ENCODE data around the gene MARK1. TPM values are rescaled to one million over a fixed set of nuclear protein-coding genes. Genes with fewer than 3 reads are reported as not detected.

MARK1 gene
- total and polyA plus RNA-seq, 2 experiments from 2014 or later = 11.1 to 13.6 TPM

DNA sequence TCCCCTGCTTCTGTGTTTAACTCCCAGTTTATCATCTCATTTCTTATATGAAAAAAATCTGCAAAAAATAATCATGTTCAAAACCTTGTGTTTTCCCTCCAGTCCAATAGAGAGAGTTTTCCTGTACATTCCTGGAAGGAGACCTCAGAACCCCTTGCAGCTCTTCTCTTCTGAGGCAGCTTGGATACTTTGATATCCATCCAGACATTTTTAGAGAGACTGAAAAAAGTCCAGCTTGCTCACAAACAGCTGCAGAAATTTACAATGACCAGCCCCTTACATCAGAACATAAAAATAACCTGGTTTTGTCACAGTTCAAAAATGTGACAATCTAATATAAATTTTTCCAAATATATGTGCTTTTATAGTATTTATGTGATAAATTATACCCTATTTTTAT lies 88.9 kb downstream of the MARK1 start (continued):
- TF ChIP-seq POLR2AphosphoS5 (IDR thresholded peaks at IDR 0.05; ENCODE audit: low read depth) = no peak
- no peak for TF ChIP-seq STAT1 (IDR thresholded peaks at IDR 0.05; ENCODE audit: unreplicated experiment)
- TF ChIP-seq, protein P1, sequence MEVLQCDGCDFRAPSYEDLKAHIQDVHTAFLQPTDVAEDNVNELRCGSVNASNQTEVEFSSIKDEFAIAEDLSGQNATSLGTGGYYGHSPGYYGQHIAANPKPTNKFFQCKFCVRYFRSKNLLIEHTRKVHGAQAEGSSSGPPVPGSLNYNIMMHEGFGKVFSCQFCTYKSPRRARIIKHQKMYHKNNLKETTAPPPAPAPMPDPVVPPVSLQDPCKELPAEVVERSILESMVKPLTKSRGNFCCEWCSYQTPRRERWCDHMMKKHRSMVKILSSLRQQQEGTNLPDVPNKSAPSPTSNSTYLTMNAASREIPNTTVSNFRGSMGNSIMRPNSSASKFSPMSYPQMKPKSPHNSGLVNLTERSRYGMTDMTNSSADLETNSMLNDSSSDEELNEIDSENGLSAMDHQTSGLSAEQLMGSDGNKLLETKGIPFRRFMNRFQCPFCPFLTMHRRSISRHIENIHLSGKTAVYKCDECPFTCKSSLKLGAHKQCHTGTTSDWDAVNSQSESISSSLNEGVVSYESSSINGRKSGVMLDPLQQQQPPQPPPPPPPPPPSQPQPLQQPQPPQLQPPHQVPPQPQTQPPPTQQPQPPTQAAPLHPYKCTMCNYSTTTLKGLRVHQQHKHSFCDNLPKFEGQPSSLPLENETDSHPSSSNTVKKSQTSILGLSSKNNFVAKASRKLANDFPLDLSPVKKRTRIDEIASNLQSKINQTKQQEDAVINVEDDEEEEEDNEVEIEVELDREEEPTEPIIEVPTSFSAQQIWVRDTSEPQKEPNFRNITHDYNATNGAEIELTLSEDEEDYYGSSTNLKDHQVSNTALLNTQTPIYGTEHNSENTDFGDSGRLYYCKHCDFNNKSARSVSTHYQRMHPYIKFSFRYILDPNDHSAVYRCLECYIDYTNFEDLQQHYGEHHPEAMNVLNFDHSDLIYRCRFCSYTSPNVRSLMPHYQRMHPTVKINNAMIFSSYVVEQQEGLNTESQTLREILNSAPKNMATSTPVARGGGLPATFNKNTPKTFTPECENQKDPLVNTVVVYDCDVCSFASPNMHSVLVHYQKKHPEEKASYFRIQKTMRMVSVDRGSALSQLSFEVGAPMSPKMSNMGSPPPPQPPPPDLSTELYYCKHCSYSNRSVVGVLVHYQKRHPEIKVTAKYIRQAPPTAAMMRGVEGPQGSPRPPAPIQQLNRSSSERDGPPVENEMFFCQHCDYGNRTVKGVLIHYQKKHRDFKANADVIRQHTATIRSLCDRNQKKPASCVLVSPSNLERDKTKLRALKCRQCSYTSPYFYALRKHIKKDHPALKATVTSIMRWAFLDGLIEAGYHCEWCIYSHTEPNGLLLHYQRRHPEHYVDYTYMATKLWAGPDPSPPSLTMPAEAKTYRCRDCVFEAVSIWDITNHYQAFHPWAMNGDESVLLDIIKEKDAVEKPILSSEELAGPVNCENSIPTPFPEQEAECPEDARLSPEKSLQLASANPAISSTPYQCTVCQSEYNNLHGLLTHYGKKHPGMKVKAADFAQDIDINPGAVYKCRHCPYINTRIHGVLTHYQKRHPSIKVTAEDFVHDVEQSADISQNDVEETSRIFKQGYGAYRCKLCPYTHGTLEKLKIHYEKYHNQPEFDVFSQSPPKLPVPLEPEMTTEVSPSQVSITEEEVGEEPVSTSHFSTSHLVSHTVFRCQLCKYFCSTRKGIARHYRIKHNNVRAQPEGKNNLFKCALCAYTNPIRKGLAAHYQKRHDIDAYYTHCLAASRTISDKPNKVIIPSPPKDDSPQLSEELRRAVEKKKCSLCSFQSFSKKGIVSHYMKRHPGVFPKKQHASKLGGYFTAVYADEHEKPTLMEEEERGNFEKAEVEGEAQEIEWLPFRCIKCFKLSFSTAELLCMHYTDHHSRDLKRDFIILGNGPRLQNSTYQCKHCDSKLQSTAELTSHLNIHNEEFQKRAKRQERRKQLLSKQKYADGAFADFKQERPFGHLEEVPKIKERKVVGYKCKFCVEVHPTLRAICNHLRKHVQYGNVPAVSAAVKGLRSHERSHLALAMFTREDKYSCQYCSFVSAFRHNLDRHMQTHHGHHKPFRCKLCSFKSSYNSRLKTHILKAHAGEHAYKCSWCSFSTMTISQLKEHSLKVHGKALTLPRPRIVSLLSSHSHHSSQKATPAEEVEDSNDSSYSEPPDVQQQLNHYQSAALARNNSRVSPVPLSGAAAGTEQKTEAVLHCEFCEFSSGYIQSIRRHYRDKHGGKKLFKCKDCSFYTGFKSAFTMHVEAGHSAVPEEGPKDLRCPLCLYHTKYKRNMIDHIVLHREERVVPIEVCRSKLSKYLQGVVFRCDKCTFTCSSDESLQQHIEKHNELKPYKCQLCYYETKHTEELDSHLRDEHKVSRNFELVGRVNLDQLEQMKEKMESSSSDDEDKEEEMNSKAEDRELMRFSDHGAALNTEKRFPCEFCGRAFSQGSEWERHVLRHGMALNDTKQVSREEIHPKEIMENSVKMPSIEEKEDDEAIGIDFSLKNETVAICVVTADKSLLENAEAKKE (CRISPR knock-in tag; IDR thresholded peaks at IDR 0.05) = no peak
- no peak for TF ChIP-seq ZNF114 (CRISPR knock-in tag; IDR thresholded peaks at IDR 0.05)
- TF ChIP-seq ZNF331 (CRISPR knock-in tag; IDR thresholded peaks at IDR 0.05; ENCODE audit: low read depth) = no peak
- TF ChIP-seq, protein P2, sequence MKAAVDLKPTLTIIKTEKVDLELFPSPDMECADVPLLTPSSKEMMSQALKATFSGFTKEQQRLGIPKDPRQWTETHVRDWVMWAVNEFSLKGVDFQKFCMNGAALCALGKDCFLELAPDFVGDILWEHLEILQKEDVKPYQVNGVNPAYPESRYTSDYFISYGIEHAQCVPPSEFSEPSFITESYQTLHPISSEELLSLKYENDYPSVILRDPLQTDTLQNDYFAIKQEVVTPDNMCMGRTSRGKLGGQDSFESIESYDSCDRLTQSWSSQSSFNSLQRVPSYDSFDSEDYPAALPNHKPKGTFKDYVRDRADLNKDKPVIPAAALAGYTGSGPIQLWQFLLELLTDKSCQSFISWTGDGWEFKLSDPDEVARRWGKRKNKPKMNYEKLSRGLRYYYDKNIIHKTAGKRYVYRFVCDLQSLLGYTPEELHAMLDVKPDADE (IDR thresholded peaks at IDR 0.05) = no peak
- no peak for TF ChIP-seq JUNB (IDR thresholded peaks at IDR 0.05; ENCODE audit: unreplicated experiment)

DNA sequence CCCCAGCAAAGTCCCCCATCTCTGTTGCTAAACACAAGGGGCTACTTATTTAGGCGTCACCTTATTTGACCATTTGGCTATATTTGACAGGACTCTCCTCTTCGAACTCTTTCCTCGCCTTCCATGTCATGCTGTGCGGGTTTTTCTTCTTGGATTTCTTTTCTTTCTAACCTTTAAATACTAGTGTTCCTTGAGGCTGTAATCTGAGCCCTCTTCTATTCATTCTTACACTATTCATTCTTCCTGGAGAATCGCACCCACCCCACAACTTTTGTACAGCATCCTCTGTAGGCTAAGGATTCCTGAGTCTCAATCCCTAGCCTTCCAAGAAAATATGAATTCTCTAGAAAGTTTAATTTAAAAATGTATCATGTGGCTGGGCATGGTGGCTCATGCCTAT lies 100.5 kb downstream of the MARK1 start:
- Histone ChIP-seq H3K4me3 (no peak overlapping the region), H3F3A (replicated peaks; ENCODE audit: low read depth) (no peaks in the 10 kb centered on the region), H3K79me2 (replicated peaks; ENCODE audit: insufficient read depth) (no peaks in the 10 kb centered on the region), H2AFZ (no peak overlapping the region), H4K20me1 (replicated peaks; ENCODE audit: insufficient read depth) (no peaks in the 10 kb centered on the region), H3K36me3 (ENCODE audit: insufficient read depth) (no peaks in the 10 kb centered on the region), H3K9me2 (ENCODE audit: insufficient read depth) (no peaks in the 10 kb centered on the region), H3K4me2 (no peak overlapping the region), H3K4me1 (ENCODE audit: insufficient read depth) (peaks cover 13% of the 10 kb centered on the region; the same call in 1 of the 2 replicates), H3K27ac (ENCODE audit: low read depth) (peak overlapping the region; percentile 60; the same call in 1 of the 2 replicates), H3K27me3 (ENCODE audit: insufficient read depth) (no peaks in the 10 kb centered on the region)
- H3K9me3 Mint-ChIP-seq = no peaks in the 10 kb centered on the region
- H3K36me3 Mint-ChIP-seq (ENCODE audit: low read depth) = peaks cover 22% of the 10 kb centered on the region
- H3K4me1 Mint-ChIP-seq = peaks cover 35% of the 10 kb centered on the region
- no peak overlapping the region for H3K4me3 Mint-ChIP-seq
- H3K27ac Mint-ChIP-seq = no peak overlapping the region; the same call in 1 of the 2 replicates
- ATAC-seq (no peak; the same call in 1 of the 3 replicates), DNase-seq (ENCODE audit: low spot score) (peak; percentile 36)
- peaks cover 5% of the 10 kb centered on the region for H3K27me3 Mint-ChIP-seq (ENCODE audit: insufficient read depth, low read depth, poor library complexity)
- TF ChIP-seq, protein P1 (CRISPR knock-in tag; IDR thresholded peaks at IDR 0.05) = no peak
